ENCODE data around the gene USP5.

- TF ChIP-seq CTCF (IDR thresholded peaks at IDR 0.05; ENCODE audit: control extremely low read depth in 1 of 3, insufficient read depth in 1 of 3, low read depth in 1 of 3, low read length in 3 of 3), result peak in 1 of 3 experiments; percentile 6; a peak in 1 of 4 replicates
- no peak for TF ChIP-seq JUND (IDR thresholded peaks at IDR 0.05; ENCODE audit: low read length)
- TF ChIP-seq POLR2A (IDR thresholded peaks at IDR 0.05; ENCODE audit: control extremely low read depth in 1 of 2, low read depth in 2 of 2, low read length in 2 of 2), result no peak
- TF ChIP-seq HDAC2 (IDR thresholded peaks at IDR 0.05; ENCODE audit: borderline replicate concordance in 1 of 2, low read depth in 2 of 2, low read length in 2 of 2), result no peak
- TF ChIP-seq FOSL1 (IDR thresholded peaks at IDR 0.05; ENCODE audit: insufficient read depth, low read depth, low read length), result no peak
- TF ChIP-seq RFX5 (IDR thresholded peaks at IDR 0.05; ENCODE audit: borderline replicate concordance, low read depth, low read length), result no peak
- no peak for TF ChIP-seq CEBPB (IDR thresholded peaks at IDR 0.05; ENCODE audit: low read depth, low read length)
- TF ChIP-seq YY1 (IDR thresholded peaks at IDR 0.05; ENCODE audit: low read depth, low read length), result no peak
- TF ChIP-seq TAF1 (IDR thresholded peaks at IDR 0.05; ENCODE audit: low read depth, low read length), result no peak
- no peak for TF ChIP-seq EZH2 (IDR thresholded peaks at IDR 0.05; ENCODE audit: low read depth, low read length, severe bottlenecking)
These were observed 27.7 kb upstream of the USP5 start for GRCh38 chr12:6824085-6824775.

Data from H1 (cell line).